GM12801 (cell line): ENCODE data around the gene UCK1.

Source experiments
- TF ChIP-seq, protein P1 (sequence below): IDR thresholded peaks from one replicate; pipeline ENCODE4 v1.5.1; 2011; ENCODE audit warnings: control low read depth; ENCODE audit not compliant: insufficient read length; ENCODE audit errors: extremely low read depth

UCK1 gene

GRCh38 chr9:131530546-131530919 is 530 bp downstream of the UCK1 start:
- TF ChIP-seq, protein P1, sequence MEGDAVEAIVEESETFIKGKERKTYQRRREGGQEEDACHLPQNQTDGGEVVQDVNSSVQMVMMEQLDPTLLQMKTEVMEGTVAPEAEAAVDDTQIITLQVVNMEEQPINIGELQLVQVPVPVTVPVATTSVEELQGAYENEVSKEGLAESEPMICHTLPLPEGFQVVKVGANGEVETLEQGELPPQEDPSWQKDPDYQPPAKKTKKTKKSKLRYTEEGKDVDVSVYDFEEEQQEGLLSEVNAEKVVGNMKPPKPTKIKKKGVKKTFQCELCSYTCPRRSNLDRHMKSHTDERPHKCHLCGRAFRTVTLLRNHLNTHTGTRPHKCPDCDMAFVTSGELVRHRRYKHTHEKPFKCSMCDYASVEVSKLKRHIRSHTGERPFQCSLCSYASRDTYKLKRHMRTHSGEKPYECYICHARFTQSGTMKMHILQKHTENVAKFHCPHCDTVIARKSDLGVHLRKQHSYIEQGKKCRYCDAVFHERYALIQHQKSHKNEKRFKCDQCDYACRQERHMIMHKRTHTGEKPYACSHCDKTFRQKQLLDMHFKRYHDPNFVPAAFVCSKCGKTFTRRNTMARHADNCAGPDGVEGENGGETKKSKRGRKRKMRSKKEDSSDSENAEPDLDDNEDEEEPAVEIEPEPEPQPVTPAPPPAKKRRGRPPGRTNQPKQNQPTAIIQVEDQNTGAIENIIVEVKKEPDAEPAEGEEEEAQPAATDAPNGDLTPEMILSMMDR = no peak

- TF ChIP-seq, protein P1 = no peak
These were observed 1.2 kb downstream of the UCK1 start for GRCh38 chr9:131529597-131530545.

- TF ChIP-seq, protein P1 = no peak
These were observed 2.1 kb downstream of the UCK1 start for GRCh38 chr9:131528886-131529505.

DNA sequence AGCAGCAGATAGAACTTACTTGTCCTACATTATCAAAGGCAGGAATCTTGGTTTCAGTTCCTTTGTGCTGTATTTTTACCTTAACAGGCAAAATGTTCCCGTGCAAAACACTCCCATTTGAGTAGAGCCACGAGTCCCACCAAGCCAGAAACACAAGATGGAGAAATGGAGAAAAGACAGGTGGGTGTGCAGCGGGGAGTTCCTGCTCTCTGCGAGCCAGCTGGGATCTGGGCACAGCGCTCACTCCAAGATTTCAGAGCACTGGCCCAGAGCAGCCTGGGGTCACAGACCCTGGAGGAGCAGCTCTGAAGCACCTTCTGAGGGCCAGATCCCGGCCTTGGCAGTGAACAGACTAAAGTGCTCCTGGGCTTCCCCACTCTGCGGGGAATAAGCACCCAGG is 2.9 kb downstream of the UCK1 start:
- TF ChIP-seq, protein P1 = no peak

DNA sequence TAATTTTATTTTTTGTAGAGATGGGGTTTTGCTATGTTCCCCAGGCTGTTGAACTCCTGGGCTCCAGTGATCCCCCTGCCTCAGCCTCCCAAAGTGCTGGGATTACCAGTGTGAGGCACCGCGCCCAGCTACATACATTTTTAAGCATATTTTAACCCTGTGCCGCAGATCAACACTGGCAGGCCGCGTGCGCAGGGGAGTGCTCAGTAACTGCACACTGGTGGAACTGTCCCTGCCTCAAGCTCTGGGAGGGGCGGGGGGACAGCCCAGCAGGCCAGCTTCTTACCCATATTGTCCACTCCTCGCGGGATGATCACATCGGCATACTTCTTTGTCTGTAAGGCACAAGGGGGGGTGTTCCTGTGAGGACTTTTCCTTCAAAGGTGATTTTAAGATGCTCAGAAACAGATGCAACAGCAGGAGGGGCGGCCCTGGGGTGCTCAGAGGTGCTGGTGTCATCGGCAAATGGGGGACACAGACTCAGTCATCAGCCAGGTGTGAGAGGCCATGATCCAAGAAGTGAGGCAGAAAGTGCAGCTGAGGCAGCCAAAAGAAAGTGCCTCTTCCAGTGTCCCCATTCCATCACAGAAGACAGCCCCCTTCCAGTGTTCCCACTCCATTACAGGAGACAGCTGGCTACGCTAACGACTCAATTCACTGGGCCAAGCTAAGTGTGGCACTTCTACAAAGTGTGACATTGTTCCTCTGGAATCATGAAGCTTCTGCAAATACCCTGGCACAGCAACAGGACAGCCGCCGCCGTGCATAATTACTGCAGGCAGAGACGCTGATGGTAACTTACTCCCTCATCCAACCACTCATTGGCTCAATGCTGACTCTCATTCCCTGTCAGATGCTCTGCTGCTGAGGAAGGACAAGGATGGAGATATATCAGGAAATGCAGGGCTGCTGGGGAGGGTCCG is 5.2 kb downstream of the UCK1 start:
- TF ChIP-seq, protein P1 = no peak

DNA sequence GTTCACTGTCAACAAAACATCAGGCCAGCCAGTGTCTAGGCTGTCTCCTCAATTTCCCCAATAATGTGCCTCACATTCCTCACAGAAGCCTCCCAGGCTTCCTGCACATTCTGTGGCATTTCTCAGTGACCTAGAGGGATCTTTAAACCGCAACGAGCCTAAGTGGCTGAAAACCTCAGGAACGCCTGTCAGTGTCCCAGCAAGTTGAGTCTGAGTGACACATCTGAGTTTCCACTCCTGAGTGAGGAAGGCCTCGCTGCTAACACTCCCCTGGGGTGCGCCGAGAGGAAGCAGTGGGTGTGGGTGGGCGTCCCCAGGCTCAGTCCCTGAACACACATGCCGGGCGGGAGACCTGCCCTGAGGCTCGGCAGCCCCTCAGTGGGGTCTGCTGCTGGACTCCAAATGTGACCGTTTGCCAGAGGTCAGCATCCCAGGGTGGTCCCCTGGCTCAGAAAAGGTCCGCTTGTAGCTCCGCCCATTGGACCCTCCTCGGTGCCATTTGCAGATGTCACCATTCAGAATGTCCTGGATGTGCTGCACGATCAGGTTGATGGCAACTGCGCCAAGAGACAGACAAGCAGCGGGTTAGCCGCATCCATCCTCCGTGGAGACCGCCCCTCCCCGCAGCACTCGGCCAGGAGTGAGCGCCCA is 6.3 kb downstream of the UCK1 start:
- TF ChIP-seq, protein P1 = no peak
